Gastrocnemius medialis (tissue), 4 donors: ENCODE measurements around the gene KTI12. TPM values are rescaled to one million over a fixed set of nuclear protein-coding genes. Genes with fewer than 3 reads are reported as not detected.
A peak's percentile ranks its signal among the peaks of the same experiment; 100 is the strongest.

ENCODE experiments used
- ATAC-seq, 2 donors: fragments of 150-250 bp; one replicate each; pipeline ENCODE4 v1.9.1; 2016
- DNase-seq, 2 donors: peaks; one replicate each; pipeline ENCODE4 v3.0.0-alpha.2; 2019
- H3K27ac ChIP-seq, 4 donors: fragments of 200-600 bp; sonication (generic); 1 replicate in 1 of 4; 2 replicates in 3 of 4; pipeline ENCODE4 v1.5.1; 2016 to 2018; ENCODE audit warnings: mild to moderate bottlenecking in 2 of 4, moderate library complexity in 1 of 4
- H3K27me3 ChIP-seq, 3 donors: fragments of 200-600 bp; sonication (generic) in 2 of 3; 1 replicate in 1 of 3; 2 replicates in 2 of 3; pipeline versions ENCODE4 v1.5.1 to v1.6.0; 2016 to 2019; ENCODE audit warnings: mild to moderate bottlenecking in 1 of 3, moderate library complexity in 1 of 3
- H3K36me3 ChIP-seq, 2 donors: fragments of 200-600 bp; sonication (generic) in 1 of 2; one replicate each; pipeline ENCODE4 v1.5.1; 2017 to 2018
- H3K4me1 ChIP-seq, 2 donors: fragments of 200-600 bp; sonication (generic) in 1 of 2; one replicate each; pipeline ENCODE4 v1.5.1; 2016 to 2017; ENCODE audit warnings: mild to moderate bottlenecking in 2 of 2
- H3K4me3 ChIP-seq, 4 donors: fragments of 200-600 bp; sonication (generic) in 3 of 4; 1 replicate in 1 of 4; 2 replicates in 3 of 4; pipeline ENCODE4 v1.5.1; 2016 to 2019; ENCODE audit warnings: mild to moderate bottlenecking in 2 of 4
- H3K9me3 ChIP-seq, 3 donors: fragments of 200-600 bp; sonication (generic) in 2 of 3; 1 replicate in 1 of 3; 2 replicates in 2 of 3; pipeline ENCODE4 v1.5.1; 2016 to 2019
- POLR2A ChIP-seq, 2 donors: fragments of 450-650 bp; IDR thresholded peaks; one replicate each; pipeline ENCODE4 v1.6.1; 2017; ENCODE audit warnings: antibody characterized with exemption in 2 of 2, mild to moderate bottlenecking in 2 of 2, moderate library complexity in 2 of 2
- in situ Hi-C, 4 donors: fragments of 200-750 bp; cut with MboI; loops; one replicate each; pipeline versions ENCODE4 v1.15.0 to v1.8.0; 2017; ENCODE audit warnings: low sequenced_read_pairs in 4 of 4
- intact Hi-C: fragments of 100-400 bp; cut with DNase I; formaldehyde crosslinking; loops from one replicate; pipeline ENCODE4 v1.15.1; 2023; ENCODE audit warnings: low total_unique reads
- total RNA-seq, 4 donors: library from RNA; depleted of rRNA; stranded (reverse); fragments of >200 nt; gene quantifications; one replicate each; pipeline versions ENCODE4 v1.1.0 to v1.2.3, GENCODE V29; 2016
- TF ChIP-seq, protein P1 (sequence below), 5 experiments: fragments of 450-650 bp in 3 of 5; fragments of 200-600 bp in 2 of 5; sonication (generic) in 2 of 5; IDR thresholded peaks in 4 of 5; conservative IDR thresholded peaks in 1 of 5; 1 replicate in 4 of 5; 2 replicates in 1 of 5; pipeline ENCODE4 v1.5.1; 2016 to 2019; ENCODE audit warnings: antibody characterized with exemption in 5 of 5, mild to moderate bottlenecking in 3 of 5, moderate library complexity in 3 of 5

KTI12 gene
- total RNA-seq, 4 donors from 2014 or later: 3.4 to 5.9 (median 5.1) TPM

GRCh38 chr1:51990478-51990965, 43.1 kb downstream of the KTI12 start, which contains the start of gene RAB3B:
TSS of gene RAB3B (minus strand) at chr1:51990700. CDS start at chr1:51977117, 13,583 bp downstream.
- no peaks in the 10 kb centered on the region for H3K36me3 ChIP-seq
- H3K27ac ChIP-seq: no peak within 1 kb of the TSS
- in situ Hi-C loops: no loop called here
- no peaks in the 10 kb centered on the region for H3K4me1 ChIP-seq
- peak in 1 of 2 donors; percentile 12 for DNase-seq
- intact Hi-C loops: no loop called here
- no peak for TF ChIP-seq POLR2A (IDR thresholded peaks at IDR 0.05)
- TF ChIP-seq, protein P1, sequence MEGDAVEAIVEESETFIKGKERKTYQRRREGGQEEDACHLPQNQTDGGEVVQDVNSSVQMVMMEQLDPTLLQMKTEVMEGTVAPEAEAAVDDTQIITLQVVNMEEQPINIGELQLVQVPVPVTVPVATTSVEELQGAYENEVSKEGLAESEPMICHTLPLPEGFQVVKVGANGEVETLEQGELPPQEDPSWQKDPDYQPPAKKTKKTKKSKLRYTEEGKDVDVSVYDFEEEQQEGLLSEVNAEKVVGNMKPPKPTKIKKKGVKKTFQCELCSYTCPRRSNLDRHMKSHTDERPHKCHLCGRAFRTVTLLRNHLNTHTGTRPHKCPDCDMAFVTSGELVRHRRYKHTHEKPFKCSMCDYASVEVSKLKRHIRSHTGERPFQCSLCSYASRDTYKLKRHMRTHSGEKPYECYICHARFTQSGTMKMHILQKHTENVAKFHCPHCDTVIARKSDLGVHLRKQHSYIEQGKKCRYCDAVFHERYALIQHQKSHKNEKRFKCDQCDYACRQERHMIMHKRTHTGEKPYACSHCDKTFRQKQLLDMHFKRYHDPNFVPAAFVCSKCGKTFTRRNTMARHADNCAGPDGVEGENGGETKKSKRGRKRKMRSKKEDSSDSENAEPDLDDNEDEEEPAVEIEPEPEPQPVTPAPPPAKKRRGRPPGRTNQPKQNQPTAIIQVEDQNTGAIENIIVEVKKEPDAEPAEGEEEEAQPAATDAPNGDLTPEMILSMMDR (IDR thresholded peaks at IDR 0.05 in 4 of 5, conservative IDR thresholded peaks at IDR 0.05 in 1 of 5): no peak
- H3K9me3 ChIP-seq: no peaks in the 10 kb centered on the region
- ATAC-seq: no peak
- H3K27me3 ChIP-seq: peaks cover 38 to 42% (median 40%) of the 10 kb centered on the region in 3 donors
- H3K4me3 ChIP-seq: peak within 1 kb of the TSS in 3 of 4 donors; percentile 36 to 50 (median 37)

- intact Hi-C loops: no loop called here
Observed at GRCh38 chr1:51989582-51990477, 43.8 kb downstream of the KTI12 start.

DNA sequence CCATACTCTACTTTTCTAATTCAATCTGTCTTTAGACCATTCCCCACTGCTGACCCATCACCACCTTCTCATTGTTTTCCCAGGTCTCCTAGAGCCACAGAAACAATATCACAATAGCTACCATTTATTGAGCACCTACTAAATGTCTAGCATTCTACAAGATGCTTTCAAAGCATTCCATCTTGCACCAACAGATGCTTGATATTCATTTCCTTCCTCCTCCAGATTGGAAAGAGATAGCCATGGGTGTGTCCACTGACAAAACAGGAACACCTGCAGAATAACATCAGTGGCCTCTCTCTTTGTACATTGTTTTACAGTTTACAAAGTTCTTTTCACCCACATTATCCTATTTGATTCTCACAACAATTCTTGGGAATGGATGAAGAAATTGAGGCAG, 45.4 kb downstream of the KTI12 start:
- peaks cover 35 to 39% (median 39%) of the 10 kb centered on the region in 3 donors for H3K27me3 ChIP-seq
- H3K4me1 ChIP-seq: no peaks in the 10 kb centered on the region
- in situ Hi-C loops (no loop called here), intact Hi-C loops (no loop called here)
- DNase-seq: no peak
- H3K27ac ChIP-seq: no peak overlapping the region
- ATAC-seq: no peak
- H3K9me3 ChIP-seq: no peaks in the 10 kb centered on the region
- TF ChIP-seq POLR2A (IDR thresholded peaks at IDR 0.05): no peak
- H3K36me3 ChIP-seq: no peaks in the 10 kb centered on the region
- no peak overlapping the region for H3K4me3 ChIP-seq

More at GRCh38 chr1:51989582-51990477, 43.8 kb downstream of the KTI12 start:
- peaks cover 38 to 42% (median 40%) of the 10 kb centered on the region in 3 donors for H3K27me3 ChIP-seq
- H3K27ac ChIP-seq: no peak overlapping the region
- no peak for DNase-seq
- H3K4me1 ChIP-seq: no peaks in the 10 kb centered on the region
- TF ChIP-seq POLR2A (IDR thresholded peaks at IDR 0.05): no peak
- TF ChIP-seq, protein P1 (IDR thresholded peaks at IDR 0.05 in 4 of 5, conservative IDR thresholded peaks at IDR 0.05 in 1 of 5): no peak
- peak overlapping the region in 3 of 4 donors; percentile 36 to 50 (median 37) for H3K4me3 ChIP-seq
- H3K36me3 ChIP-seq: no peaks in the 10 kb centered on the region
- ATAC-seq: no peak
- H3K9me3 ChIP-seq: no peaks in the 10 kb centered on the region
- in situ Hi-C loops: no loop called here

GRCh38 chr1:51986718-51987117, 46.9 kb downstream of the KTI12 start:
- DNase-seq (no peak), ATAC-seq (no peak)
- intact Hi-C loops: no loop called here
- no peaks in the 10 kb centered on the region for H3K9me3 ChIP-seq
- in situ Hi-C loops: no loop called here
- H3K36me3 ChIP-seq: no peaks in the 10 kb centered on the region
- H3K27ac ChIP-seq: no peak overlapping the region
- H3K4me3 ChIP-seq: no peak overlapping the region
- peaks cover 20 to 25% (median 23%) of the 10 kb centered on the region in 3 donors for H3K27me3 ChIP-seq
- H3K4me1 ChIP-seq: no peaks in the 10 kb centered on the region
- TF ChIP-seq POLR2A (IDR thresholded peaks at IDR 0.05): no peak
- TF ChIP-seq, protein P1 (IDR thresholded peaks at IDR 0.05 in 4 of 5, conservative IDR thresholded peaks at IDR 0.05 in 1 of 5): no peak

DNA sequence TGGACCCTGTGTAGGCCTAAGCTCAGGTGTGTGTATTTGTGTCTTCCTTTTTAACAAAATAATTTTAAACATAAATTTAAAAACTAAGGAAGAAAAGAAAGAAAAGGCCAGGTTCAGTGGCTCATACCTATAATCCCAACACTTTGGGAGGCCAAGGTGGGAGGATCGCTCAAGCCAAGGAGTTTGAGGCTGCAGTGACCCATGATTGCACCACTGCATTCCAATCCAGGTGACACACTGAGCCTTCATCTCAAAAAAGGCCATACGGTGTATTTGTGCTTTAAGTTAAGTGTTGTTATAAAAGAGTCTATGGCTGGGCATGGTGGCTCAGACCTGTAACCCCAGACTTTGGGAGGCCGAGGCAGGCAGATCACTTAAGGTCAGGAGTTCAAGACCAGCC, 51.4 kb downstream of the KTI12 start:
- Histone ChIP-seq H3K27ac (no peak overlapping the region), H3K4me1 (no peaks in the 10 kb centered on the region), H3K27me3 (no peaks in the 10 kb centered on the region), H3K9me3 (no peaks in the 10 kb centered on the region), H3K4me3 (no peak overlapping the region), H3K36me3 (no peaks in the 10 kb centered on the region)
- TF ChIP-seq, protein P1 (IDR thresholded peaks at IDR 0.05 in 4 of 5, conservative IDR thresholded peaks at IDR 0.05 in 1 of 5): no peak
- no peak for TF ChIP-seq POLR2A (IDR thresholded peaks at IDR 0.05)
- intact Hi-C loops (no loop called here), in situ Hi-C loops (no loop called here)
- no peak for DNase-seq
- ATAC-seq: no peak
